OCI-M2 (cell line): ENCODE data around the gene EXOC3L2.
A peak's percentile ranks its signal among the peaks of the same experiment; 100 is the strongest.

Experiments used
- DNase-seq: peaks from one replicate; lab custom pipeline; 2025; ENCODE audit not compliant: unreplicated experiment; lab: John Stamatoyannopoulos, UW

The EXOC3L2 gene

DNA sequence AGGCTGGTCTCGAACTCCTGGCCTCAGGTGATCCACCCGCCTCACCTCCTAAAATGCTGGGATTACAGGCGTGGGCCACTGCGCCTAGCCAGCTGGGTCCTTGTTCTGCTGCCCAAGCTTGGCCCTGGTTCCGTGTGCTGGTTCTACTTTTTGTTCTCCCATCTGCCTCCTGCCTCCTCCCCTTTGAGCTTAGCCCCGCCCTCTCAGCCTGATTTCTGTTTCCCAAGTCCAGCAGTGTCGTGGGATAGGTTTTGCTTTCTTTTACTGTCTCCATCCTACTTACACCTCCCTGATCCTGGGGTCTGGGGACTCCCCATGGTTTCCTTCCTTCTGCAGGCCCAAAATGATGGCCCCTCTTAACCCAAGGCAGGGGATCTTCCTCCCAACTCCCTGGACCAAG lies 64.3 kb downstream of the EXOC3L2 start:
- no peak for DNase-seq

DNA sequence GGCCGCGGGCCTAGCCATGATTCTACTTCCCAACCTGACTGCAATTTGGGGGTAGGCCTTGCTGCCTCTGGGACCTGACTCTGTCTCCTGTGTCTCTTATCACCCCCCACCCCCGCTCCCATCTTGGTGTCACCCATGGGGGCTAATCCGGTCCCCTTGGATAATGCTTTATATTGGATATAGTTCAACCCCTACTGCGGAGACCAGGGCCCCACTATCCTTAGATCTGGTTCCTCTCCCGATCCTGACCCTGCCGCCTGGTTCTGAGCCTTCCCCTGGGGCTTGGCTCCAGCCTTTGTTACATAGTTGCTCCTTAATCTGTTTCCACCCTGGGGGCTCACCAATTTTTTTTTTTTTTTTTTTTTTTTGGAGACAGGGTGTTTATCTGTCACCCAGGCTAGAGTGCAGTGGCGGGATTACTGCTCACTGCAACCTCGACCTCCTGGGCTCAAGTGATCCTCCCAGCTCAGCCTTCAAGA lies 65.3 kb downstream of the EXOC3L2 start:
- no peak for DNase-seq

- DNase-seq = no peak
These were observed 65.9 kb downstream of the EXOC3L2 start for GRCh38 chr19:45179072-45179891.

- DNase-seq = peak; percentile 98
These were observed 66.7 kb downstream of the EXOC3L2 start, which contains the start of gene BLOC1S3 for GRCh38 chr19:45178262-45179071. Gene BLOC1S3, plus strand, starts transcription at chr19:45178784. Its CDS starts 513 bp downstream, at chr19:45179297.

GRCh38 chr19:45177817-45178261 lies 67.4 kb downstream of the EXOC3L2 start, which contains the start of gene TRAPPC6A:
Gene TRAPPC6A, minus strand, starts transcription at chr19:45178237. Its CDS starts 19 bp downstream, at chr19:45178218.
- no peak for DNase-seq

DNA sequence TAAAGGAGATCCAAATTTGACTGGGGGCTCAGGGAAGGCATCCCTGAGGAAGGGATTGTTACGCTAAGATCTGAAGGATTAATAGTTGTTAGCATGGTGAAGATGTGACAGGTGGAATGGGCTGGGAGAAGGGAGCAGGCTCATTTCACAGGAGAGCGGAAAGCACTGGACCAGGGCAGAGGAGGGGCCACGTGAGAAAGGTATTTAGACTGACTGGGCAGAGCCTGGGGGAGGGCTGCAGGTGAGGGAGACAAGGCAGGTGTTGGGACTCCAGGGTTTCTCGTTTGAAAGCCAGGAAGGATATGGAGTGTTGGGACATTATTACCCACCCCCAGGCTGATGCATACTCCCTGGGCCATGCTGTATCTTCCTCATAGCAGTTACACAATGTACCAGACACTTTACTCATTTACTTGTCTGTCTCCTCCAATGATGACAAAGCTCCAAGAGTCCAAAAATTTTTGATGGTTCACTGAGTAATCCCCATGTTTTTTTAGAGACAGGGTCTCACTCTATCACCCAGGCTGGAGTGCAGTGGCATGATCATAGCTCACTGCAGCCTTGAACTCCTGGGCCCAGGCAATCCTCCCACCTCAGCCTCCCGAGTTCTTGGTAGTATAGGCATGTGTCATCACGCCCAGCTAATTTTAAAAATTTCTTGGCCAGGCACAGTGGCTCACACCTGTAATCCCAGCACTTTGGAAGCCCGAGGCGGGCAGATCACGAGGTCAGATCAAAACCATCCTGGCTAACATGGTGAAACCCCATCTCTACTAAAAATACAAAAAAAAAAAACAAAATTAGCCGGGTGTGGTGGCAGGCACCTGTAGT lies 69.5 kb downstream of the EXOC3L2 start:
- DNase-seq = no peak

DNA sequence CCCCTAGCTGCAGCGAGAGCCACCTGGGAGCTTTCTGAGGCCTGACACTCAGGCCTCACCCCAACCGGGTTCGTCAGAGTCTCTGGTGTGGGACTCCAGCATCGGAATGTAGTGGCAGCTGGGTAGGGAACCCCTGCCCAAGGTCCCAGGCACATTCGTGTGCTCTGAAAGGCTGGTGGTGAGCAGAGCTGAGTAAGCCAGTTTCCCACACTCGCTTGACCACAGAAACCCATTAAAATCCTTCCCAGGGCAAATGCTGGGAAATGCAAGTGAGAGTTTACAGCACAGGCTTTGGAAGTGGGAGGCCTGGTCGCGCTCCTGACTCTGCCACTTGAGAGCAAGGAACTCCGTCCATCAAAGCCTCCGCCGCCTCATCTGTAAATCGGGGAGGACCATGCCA lies 71.4 kb downstream of the EXOC3L2 start:
- no peak for DNase-seq

DNA sequence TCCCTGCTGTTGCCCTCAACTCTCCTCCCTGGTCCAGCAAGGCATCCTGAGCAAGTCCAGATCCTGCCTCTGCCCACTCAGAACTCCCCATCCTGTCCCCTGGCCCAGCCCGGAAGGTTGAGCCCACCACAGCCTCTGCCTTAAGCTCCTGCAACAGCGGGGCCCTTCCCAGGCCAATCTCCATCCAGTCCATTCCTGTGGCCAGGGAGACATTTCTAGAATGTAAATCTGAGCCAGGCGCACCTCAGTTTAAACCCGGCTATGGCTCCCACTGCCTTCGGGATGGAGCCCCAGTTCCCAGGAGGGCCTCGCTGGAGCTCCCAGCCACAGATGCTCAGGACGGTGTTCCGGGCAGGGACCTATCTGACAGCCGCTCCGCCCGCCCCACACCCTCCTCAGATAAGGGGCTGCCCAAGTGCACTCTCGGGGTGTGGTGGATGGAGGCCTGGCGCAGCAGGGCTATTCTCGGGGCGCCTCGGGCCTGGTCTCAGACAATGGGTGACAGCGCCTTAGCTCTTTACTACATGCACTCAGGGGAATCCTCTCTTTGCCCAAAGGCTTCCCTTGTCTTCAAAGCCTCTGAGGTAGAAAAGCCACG lies 72.5 kb downstream of the EXOC3L2 start:
- DNase-seq = no peak

DNA sequence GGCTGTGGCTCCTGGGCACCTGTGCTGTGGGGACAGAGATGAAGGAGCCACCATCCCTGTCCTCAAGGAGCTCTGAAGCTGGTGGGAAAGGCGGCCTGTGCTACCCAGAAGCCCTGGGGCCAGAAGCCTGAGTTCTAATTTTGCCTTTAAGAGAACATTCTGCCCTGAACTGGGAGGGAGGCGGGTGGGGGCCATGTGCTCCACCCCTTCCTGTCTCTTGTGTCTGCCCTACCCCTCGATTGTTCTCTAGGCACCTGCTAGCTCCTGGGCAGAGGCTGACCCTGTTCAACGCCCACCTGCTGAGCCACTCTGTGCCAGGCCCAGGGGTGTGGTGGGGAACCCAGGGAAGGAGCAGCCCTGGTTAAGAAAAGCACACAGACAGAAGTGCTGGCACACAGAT lies 73.0 kb downstream of the EXOC3L2 start:
- no peak for DNase-seq

DNA sequence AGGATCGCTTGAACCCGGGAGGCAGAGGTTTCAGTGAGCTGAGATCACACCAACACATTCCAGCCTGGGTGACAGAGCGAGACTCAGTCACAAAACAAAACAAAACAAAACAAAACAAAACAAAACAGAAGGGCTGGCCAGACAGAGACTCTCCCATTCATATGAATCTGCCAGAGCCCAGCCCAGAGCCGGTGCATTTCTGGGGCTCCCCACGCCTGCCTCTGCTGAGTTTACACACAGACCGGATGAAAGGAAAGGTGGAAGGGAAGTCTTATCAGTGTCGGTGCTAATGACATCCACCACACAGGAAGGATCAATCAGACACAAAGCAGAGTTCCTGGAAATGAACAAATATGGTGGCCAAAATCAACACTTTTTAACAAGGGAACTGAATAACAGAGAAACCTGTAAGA lies 74.0 kb downstream of the EXOC3L2 start:
- DNase-seq = no peak

DNA sequence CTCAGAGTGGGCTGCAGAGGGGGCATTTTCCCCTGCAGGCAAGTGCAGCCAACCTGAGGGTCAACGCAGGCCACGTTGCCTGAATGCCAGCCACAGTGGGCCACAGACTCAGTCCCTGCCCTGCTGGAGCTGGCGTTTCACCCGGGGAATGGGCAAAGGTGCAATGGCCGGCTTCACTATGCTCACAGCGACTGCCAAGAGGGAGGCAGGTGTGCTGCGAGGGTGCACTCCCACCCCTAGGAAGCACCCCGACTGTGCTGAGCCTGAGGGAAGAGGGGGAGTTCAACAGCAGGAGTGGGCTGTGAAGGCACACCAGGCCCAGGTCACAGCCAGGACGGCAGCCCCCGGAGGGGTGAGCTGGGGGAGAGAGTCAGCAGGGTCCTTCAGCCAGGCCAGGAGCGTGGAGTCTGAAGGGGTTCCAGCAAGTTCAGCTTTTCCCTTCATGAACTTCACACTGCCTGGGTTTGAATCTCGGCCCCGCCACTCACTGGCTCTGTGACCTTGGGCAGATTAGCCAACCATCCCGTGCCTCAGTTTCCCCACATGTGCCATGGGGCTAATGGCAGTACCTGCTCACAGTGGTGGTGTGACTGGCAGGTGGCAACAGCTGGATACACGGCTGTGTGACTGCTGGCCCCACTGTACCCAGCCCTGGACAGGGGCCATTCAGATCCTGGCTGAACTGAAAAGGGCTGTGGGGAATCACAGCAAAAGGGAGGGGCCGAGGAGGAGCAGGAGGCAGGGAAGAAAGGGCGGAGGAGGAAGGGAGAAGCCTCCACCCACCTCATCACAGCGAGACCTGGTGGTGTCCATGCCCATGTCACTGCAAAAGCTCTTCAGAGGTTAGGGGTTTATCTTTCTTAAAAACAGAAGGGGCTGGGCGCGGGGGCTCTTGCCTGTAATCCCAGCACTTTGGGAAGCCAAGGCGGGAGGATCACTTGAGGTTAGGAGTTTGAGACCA lies 74.8 kb downstream of the EXOC3L2 start:
- no peak for DNase-seq

DNA sequence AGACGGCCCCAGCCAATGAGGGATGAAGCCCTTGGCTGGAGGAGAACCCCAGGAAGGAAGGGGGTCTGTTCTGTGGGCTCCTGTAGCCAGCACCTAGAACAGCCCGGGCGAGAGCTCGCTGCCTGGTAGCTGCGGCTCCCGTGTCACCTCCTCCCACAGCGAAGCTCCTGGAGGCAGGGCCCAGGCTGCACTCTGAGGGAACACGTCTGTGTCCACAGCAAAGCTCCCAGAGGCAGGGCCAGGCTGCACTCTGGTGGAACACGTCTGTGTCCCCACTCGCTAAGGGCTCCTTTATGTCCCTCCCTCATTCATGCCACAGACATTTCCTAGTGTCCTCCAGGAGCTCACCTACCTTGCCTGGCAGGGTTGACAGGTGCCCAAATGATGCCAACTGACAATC lies 75.6 kb downstream of the EXOC3L2 start:
- no peak for DNase-seq

- no peak for DNase-seq
These were observed 76.3 kb downstream of the EXOC3L2 start for GRCh38 chr19:45168767-45169351.

DNA sequence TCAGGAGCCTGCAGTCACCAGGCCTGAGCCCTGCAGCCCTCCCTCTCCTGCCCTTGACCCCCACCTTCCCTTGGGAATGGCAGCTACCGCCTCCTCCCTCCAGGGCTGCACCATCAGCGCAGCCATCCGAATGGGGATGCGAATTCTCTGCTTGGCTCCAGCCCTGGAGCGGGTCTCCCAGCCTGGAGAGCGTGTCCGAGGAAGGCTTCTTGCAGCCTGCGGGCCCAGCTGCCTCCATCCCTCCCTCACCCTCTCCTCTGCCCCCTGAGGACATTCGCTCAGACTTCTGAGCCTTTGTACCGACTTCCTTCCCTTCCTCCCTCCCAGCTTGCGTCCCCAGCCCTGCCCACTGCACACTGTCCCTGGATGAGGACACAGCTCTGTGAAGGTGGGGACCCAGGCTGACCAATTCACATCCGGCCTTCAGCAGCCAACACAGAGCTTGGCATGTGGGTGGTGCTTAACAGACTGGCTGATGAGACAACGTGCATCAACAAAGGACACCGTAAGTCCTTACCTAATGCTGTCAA lies 78.4 kb downstream of the EXOC3L2 start:
- no peak for DNase-seq

DNA sequence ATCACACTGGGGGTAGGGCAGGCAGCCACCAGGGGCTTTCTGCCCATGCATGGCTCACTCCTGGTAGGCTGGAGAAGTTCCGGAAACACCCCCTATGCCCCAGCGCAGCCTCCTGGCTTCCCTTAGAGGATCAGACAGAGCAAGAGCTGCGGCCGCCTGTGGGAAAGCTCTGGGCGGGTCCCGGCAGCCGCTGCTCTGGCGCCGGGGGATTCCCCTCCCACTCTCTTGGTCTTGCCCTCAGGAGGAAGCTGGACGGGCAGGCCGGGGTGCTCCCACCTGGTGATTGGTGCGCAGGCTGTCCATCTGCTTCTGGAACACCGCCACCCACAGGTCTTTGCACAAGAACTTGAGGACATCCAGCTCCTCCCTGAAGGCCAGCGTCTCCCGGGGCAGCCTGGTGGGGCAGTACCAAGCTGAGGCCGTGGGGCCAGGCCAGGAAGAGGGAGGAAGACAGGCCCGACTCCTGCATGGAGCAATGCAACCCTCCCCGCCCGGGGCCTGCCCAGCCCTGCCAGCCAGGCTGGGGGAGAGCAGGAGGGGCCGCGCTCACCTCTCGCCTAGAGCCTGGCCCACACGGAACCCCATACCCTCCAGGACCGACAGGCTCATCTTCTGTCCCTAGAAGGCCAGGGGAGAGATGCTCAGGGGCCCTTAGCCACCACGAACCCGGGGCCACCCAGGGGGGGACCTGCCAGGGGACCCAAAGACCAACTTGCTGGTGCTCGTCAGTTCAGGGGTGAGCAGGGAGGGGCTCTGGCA lies 80.5 kb downstream of the EXOC3L2 start:
- DNase-seq = no peak

DNA sequence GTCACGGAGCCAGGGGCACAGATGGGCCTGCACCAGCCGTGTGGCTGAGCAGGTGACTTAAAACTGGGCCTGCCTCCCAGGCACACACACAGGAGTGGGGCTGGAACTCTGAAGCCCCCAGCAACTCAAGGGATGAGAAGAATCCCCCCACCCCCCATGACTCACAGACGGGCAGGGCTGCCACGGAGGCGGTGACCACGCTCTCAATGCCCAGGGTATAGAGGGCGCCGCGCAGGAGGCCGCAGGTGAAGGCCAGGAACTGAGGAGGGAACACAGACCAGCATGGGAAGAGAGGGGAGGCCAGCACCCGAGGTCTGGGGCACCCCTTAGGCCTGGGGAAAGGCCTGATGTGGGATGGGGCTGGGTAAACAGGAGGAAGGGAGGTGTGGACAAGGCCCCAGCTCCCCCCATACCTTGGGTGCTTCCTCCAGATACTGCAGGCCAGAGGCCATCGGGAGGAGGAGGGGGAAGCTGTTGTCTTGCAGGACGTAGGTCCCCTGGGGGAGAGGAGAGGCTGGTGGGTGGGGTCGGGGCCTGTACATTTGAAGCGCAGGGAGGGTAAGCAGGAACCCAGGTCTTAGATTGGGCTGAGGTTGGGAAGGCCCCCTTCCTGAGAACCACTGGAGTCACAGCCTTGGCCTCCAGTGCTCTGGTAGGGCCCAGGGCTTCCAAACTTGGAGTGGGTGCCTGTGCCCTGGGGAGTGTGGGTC lies 81.3 kb downstream of the EXOC3L2 start:
- DNase-seq = no peak

DNA sequence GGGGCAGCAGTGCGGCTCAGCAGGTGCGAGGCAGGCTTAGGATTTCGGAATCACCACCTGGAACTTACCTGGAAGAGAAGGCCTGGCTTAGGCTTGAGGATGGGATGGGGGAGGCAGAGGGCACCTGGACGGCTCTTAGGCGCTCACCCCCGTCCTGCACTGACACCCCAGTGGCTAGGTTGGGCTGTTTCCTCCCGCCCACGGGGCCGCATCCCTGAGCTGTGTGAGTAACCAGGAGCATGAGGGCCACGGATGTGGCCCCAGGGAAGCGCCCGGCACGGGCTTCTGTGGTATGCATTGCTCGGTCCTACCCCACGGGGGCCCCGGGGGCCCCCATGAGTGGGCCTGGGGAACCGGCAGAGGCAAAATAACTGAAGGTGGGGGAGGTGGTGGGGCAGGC lies 82.1 kb downstream of the EXOC3L2 start:
- DNase-seq = no peak
